GM23338 (cell line): Measurements from ENCODE around the gene NEUROG2. TPM values are rescaled to one million over a fixed set of nuclear protein-coding genes. Genes with fewer than 3 reads are reported as not detected.

Source experiments
- ATAC-seq: fragments of 200-7000 bp; cut with Tn5 transposase; 3 replicates; pipeline ENCODE4 v1.9.1; 2020
- DNase-seq: peaks from one replicate; pipeline ENCODE4 v3.0.0-alpha.2; 2015; ENCODE audit warnings: low spot score
- H2AFZ ChIP-seq: fragments of 200-600 bp; sonication (generic); 2 replicates; pipeline ENCODE4 v1.8.0; 2016; ENCODE audit warnings: antibody characterized with exemption, mild to moderate bottlenecking, moderate library complexity
- H3F3A ChIP-seq: fragments of 200-600 bp; sonication (generic); replicated peaks from 2 replicates; pipeline ENCODE4 v1.8.0; 2017; ENCODE audit warnings: antibody characterized with exemption, mixed run types, low read depth
- H3K27ac ChIP-seq: fragments of 200-600 bp; sonication (generic); 2 replicates; pipeline ENCODE4 v1.6.1; 2016; ENCODE audit warnings: low read depth
- H3K27me3 ChIP-seq: fragments of 200-600 bp; sonication (generic); 2 replicates; pipeline ENCODE4 v1.8.0; 2016; ENCODE audit warnings: mild to moderate bottlenecking, mixed run types, moderate library complexity; ENCODE audit not compliant: insufficient read depth
- H3K36me3 ChIP-seq: fragments of 200-600 bp; sonication (generic); 2 replicates; pipeline ENCODE4 v1.8.0; 2016; ENCODE audit warnings: mild to moderate bottlenecking; ENCODE audit not compliant: insufficient read depth
- H3K4me1 ChIP-seq: fragments of 200-600 bp; sonication (generic); 2 replicates; pipeline ENCODE4 v1.8.0; 2016; ENCODE audit warnings: mild to moderate bottlenecking, moderate library complexity; ENCODE audit not compliant: insufficient read depth
- H3K4me2 ChIP-seq: fragments of 200-600 bp; sonication (generic); 2 replicates; pipeline ENCODE4 v1.7.1; 2017; ENCODE audit warnings: mixed run types
- H3K4me3 ChIP-seq: fragments of 200-600 bp; sonication (generic); 2 replicates; pipeline ENCODE4 v1.6.1; 2016; ENCODE audit warnings: mixed run types
- H3K79me2 ChIP-seq: fragments of 200-600 bp; sonication (generic); replicated peaks from 2 replicates; pipeline ENCODE4 v1.8.0; 2017; ENCODE audit warnings: mild to moderate bottlenecking; ENCODE audit not compliant: insufficient read depth
- H3K9me2 ChIP-seq: fragments of 200-600 bp; sonication (generic); 2 replicates; pipeline ENCODE4 v1.8.0; 2017; ENCODE audit not compliant: insufficient read depth
- H4K20me1 ChIP-seq: fragments of 200-600 bp; sonication (generic); replicated peaks from 2 replicates; pipeline ENCODE4 v1.8.0; 2017; ENCODE audit warnings: mild to moderate bottlenecking; ENCODE audit not compliant: insufficient read depth
- H3K27ac Mint-ChIP-seq: 2 replicates; pipeline ENCODE4 v1.8.0; 2020; ENCODE audit warnings: inconsistent platforms, mild to moderate bottlenecking, moderate library complexity, mixed read lengths
- H3K27me3 Mint-ChIP-seq: 3 replicates; pipeline ENCODE4 v1.8.0; 2022; ENCODE audit warnings: low read depth, mild to moderate bottlenecking, moderate library complexity, mixed read lengths, inconsistent platforms; ENCODE audit not compliant: insufficient read depth, poor library complexity
- H3K36me3 Mint-ChIP-seq: 3 replicates; pipeline ENCODE4 v1.8.0; 2021; ENCODE audit warnings: low read depth, mild to moderate bottlenecking, inconsistent platforms, moderate library complexity, mixed read lengths
- H3K4me1 Mint-ChIP-seq: 3 replicates; pipeline ENCODE4 v1.8.0; 2020; ENCODE audit warnings: mild to moderate bottlenecking, inconsistent platforms, mixed read lengths
- H3K4me3 Mint-ChIP-seq: 3 replicates; pipeline ENCODE4 v1.8.0; 2021; ENCODE audit warnings: moderate library complexity, mild to moderate bottlenecking, inconsistent platforms, mixed read lengths
- H3K9me3 Mint-ChIP-seq: 3 replicates; pipeline ENCODE4 v1.8.0; 2020; ENCODE audit warnings: moderate library complexity, mild to moderate bottlenecking, inconsistent platforms, mixed read lengths
- CREB1 ChIP-seq: fragments of 250-450 bp; sonication (Bioruptor Pico); IDR thresholded peaks from 2 replicates; pipeline ENCODE4 v1.5.0; 2020; ENCODE audit warnings: low read depth, mild to moderate bottlenecking, moderate library complexity
- EZH2 ChIP-seq: fragments of 200-600 bp; sonication (generic); IDR thresholded peaks from one replicate; pipeline ENCODE4 v1.8.0; 2017; ENCODE audit warnings: antibody characterized with exemption, mild to moderate bottlenecking, low read depth; ENCODE audit not compliant: unreplicated experiment
- JUNB ChIP-seq: IDR thresholded peaks from one replicate; pipeline ENCODE4 v1.6.1; 2016; ENCODE audit warnings: antibody characterized with exemption; ENCODE audit not compliant: unreplicated experiment
- POLR2AphosphoS5 ChIP-seq: IDR thresholded peaks from 2 replicates; pipeline ENCODE4 v1.6.1; 2016; ENCODE audit warnings: antibody characterized with exemption, low read depth
- STAT1 ChIP-seq: IDR thresholded peaks from one replicate; pipeline ENCODE4 v1.6.1; 2016; ENCODE audit warnings: antibody characterized with exemption; ENCODE audit not compliant: unreplicated experiment
- ZNF114 ChIP-seq: fragments of 250-450 bp; sonication (Bioruptor Pico); IDR thresholded peaks from 2 replicates; pipeline ENCODE4 v1.5.0; 2020; ENCODE audit warnings: mild to moderate bottlenecking, moderate library complexity
- ZNF331 ChIP-seq: fragments of 250-450 bp; sonication (Bioruptor Pico); IDR thresholded peaks from 2 replicates; pipeline ENCODE4 v1.5.0; 2020; ENCODE audit warnings: low read depth, mild to moderate bottlenecking, moderate library complexity
- polyA plus RNA-seq: library from polyadenylated mRNA; unstranded; fragments of >200 nt; fragmentation: Nextera tagmentation; extraction: Ambion mirVana; gene quantifications from 2 replicates; pipeline ENCODE4 v1.2.1, GENCODE V29; 2016
- total RNA-seq: library from RNA; depleted of rRNA; stranded (reverse); fragments of >200 nt; shearing (Covaris generic); gene quantifications from 2 replicates; pipeline ENCODE4 v1.2.3, GENCODE V29; 2014
- TF ChIP-seq, protein P1 (sequence below): IDR thresholded peaks from one replicate; pipeline ENCODE4 v1.6.1; 2018; ENCODE audit warnings: antibody characterized with exemption; ENCODE audit not compliant: unreplicated experiment
- TF ChIP-seq, protein P2 (sequence below): IDR thresholded peaks from 2 replicates; pipeline ENCODE4 v1.6.1; 2016; ENCODE audit warnings: antibody characterized with exemption
- TF ChIP-seq, protein P3 (sequence below): fragments of 250-450 bp; sonication (Bioruptor Pico); IDR thresholded peaks from 2 replicates; pipeline ENCODE4 v1.5.0; 2020; ENCODE audit warnings: mild to moderate bottlenecking, moderate library complexity
- TF ChIP-seq, protein P4 (sequence below), 2 experiments: fragments of 200-600 bp in 1 of 2; sonication (generic) in 1 of 2; conservative IDR thresholded peaks; 2 replicates each; pipeline versions ENCODE4 v1.5.1 to v1.6.1; 2016 to 2017; ENCODE audit warnings: antibody characterized with exemption in 2 of 2, low read depth in 2 of 2, mild to moderate bottlenecking in 2 of 2, moderate library complexity in 1 of 2

NEUROG2 gene
- total and polyA plus RNA-seq, 2 experiments from 2014 or later, result not detected

DNA sequence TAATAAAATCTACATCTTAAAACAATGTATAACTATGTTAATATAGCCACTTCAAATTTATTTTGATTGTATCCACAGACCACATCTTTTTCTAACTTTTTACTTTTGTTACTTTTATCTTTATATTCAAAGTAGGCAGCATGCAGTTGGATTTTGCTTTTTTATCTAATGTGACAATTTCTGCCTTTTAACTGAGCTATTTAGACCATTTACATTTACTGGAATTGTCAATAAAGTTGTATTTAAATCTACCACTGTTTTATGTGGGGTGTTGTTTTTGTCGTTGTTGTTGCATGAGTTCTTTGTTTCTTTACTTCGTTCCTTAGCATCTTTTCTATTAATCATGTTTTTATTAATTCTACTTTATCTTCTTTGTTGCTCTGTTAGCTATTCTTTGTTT lies 42.0 kb downstream of the NEUROG2 start (continued):
- TF ChIP-seq, protein P1, sequence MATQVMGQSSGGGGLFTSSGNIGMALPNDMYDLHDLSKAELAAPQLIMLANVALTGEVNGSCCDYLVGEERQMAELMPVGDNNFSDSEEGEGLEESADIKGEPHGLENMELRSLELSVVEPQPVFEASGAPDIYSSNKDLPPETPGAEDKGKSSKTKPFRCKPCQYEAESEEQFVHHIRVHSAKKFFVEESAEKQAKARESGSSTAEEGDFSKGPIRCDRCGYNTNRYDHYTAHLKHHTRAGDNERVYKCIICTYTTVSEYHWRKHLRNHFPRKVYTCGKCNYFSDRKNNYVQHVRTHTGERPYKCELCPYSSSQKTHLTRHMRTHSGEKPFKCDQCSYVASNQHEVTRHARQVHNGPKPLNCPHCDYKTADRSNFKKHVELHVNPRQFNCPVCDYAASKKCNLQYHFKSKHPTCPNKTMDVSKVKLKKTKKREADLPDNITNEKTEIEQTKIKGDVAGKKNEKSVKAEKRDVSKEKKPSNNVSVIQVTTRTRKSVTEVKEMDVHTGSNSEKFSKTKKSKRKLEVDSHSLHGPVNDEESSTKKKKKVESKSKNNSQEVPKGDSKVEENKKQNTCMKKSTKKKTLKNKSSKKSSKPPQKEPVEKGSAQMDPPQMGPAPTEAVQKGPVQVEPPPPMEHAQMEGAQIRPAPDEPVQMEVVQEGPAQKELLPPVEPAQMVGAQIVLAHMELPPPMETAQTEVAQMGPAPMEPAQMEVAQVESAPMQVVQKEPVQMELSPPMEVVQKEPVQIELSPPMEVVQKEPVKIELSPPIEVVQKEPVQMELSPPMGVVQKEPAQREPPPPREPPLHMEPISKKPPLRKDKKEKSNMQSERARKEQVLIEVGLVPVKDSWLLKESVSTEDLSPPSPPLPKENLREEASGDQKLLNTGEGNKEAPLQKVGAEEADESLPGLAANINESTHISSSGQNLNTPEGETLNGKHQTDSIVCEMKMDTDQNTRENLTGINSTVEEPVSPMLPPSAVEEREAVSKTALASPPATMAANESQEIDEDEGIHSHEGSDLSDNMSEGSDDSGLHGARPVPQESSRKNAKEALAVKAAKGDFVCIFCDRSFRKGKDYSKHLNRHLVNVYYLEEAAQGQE, result no peak
- TF ChIP-seq ZNF114 (CRISPR knock-in tag) (no peak), CREB1 (CRISPR knock-in tag) (no peak), JUNB (no peak)

DNA sequence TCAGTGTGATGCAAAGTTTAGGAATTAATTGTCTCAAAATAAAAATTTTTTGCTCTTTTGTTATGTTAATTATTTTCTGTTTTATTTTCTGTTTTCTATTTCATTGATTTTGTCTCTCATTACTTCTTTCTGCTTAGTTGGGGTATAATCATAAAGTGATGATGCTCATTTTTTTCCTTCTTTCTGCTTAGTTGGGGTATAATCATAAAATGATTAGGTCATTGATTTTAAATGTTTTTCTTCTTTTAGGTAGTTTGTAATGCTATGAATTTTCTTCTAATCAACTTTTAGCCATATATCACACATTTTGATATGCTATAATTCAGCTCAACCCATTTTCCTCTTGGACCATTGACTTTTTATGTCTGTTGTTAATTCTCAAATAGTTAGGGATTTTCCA lies 43.7 kb downstream of the NEUROG2 start:
- Mint-ChIP-seq H3K4me1 (peaks cover 4% of the 10 kb centered on the region; the same call in 1 of the 3 replicates), H3K9me3 (peaks cover 2% of the 10 kb centered on the region; the same call in 1 of the 3 replicates), H3K36me3 (no peaks in the 10 kb centered on the region), H3K27me3 (peaks cover 2% of the 10 kb centered on the region), H3K27ac (no peak overlapping the region), H3K4me3 (no peak overlapping the region)
- Histone ChIP-seq H4K20me1 (no peaks in the 10 kb centered on the region), H3K4me1 (no peaks in the 10 kb centered on the region), H3K79me2 (no peaks in the 10 kb centered on the region), H2AFZ (no peak overlapping the region), H3K4me2 (no peak overlapping the region), H3K4me3 (no peak overlapping the region), H3K9me2 (no peaks in the 10 kb centered on the region; the same call in 1 of the 2 replicates), H3F3A (no peaks in the 10 kb centered on the region), H3K27me3 (no peaks in the 10 kb centered on the region), H3K36me3 (no peaks in the 10 kb centered on the region), H3K27ac (no peak overlapping the region)
- ATAC-seq (no peak), DNase-seq (no peak)
- TF ChIP-seq STAT1, result no peak
- TF ChIP-seq ZNF331 (CRISPR knock-in tag), result no peak
- TF ChIP-seq, protein P2, sequence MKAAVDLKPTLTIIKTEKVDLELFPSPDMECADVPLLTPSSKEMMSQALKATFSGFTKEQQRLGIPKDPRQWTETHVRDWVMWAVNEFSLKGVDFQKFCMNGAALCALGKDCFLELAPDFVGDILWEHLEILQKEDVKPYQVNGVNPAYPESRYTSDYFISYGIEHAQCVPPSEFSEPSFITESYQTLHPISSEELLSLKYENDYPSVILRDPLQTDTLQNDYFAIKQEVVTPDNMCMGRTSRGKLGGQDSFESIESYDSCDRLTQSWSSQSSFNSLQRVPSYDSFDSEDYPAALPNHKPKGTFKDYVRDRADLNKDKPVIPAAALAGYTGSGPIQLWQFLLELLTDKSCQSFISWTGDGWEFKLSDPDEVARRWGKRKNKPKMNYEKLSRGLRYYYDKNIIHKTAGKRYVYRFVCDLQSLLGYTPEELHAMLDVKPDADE, result no peak
- TF ChIP-seq, protein P3, sequence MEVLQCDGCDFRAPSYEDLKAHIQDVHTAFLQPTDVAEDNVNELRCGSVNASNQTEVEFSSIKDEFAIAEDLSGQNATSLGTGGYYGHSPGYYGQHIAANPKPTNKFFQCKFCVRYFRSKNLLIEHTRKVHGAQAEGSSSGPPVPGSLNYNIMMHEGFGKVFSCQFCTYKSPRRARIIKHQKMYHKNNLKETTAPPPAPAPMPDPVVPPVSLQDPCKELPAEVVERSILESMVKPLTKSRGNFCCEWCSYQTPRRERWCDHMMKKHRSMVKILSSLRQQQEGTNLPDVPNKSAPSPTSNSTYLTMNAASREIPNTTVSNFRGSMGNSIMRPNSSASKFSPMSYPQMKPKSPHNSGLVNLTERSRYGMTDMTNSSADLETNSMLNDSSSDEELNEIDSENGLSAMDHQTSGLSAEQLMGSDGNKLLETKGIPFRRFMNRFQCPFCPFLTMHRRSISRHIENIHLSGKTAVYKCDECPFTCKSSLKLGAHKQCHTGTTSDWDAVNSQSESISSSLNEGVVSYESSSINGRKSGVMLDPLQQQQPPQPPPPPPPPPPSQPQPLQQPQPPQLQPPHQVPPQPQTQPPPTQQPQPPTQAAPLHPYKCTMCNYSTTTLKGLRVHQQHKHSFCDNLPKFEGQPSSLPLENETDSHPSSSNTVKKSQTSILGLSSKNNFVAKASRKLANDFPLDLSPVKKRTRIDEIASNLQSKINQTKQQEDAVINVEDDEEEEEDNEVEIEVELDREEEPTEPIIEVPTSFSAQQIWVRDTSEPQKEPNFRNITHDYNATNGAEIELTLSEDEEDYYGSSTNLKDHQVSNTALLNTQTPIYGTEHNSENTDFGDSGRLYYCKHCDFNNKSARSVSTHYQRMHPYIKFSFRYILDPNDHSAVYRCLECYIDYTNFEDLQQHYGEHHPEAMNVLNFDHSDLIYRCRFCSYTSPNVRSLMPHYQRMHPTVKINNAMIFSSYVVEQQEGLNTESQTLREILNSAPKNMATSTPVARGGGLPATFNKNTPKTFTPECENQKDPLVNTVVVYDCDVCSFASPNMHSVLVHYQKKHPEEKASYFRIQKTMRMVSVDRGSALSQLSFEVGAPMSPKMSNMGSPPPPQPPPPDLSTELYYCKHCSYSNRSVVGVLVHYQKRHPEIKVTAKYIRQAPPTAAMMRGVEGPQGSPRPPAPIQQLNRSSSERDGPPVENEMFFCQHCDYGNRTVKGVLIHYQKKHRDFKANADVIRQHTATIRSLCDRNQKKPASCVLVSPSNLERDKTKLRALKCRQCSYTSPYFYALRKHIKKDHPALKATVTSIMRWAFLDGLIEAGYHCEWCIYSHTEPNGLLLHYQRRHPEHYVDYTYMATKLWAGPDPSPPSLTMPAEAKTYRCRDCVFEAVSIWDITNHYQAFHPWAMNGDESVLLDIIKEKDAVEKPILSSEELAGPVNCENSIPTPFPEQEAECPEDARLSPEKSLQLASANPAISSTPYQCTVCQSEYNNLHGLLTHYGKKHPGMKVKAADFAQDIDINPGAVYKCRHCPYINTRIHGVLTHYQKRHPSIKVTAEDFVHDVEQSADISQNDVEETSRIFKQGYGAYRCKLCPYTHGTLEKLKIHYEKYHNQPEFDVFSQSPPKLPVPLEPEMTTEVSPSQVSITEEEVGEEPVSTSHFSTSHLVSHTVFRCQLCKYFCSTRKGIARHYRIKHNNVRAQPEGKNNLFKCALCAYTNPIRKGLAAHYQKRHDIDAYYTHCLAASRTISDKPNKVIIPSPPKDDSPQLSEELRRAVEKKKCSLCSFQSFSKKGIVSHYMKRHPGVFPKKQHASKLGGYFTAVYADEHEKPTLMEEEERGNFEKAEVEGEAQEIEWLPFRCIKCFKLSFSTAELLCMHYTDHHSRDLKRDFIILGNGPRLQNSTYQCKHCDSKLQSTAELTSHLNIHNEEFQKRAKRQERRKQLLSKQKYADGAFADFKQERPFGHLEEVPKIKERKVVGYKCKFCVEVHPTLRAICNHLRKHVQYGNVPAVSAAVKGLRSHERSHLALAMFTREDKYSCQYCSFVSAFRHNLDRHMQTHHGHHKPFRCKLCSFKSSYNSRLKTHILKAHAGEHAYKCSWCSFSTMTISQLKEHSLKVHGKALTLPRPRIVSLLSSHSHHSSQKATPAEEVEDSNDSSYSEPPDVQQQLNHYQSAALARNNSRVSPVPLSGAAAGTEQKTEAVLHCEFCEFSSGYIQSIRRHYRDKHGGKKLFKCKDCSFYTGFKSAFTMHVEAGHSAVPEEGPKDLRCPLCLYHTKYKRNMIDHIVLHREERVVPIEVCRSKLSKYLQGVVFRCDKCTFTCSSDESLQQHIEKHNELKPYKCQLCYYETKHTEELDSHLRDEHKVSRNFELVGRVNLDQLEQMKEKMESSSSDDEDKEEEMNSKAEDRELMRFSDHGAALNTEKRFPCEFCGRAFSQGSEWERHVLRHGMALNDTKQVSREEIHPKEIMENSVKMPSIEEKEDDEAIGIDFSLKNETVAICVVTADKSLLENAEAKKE (CRISPR knock-in tag), result no peak
- TF ChIP-seq EZH2, result no peak
- no peak for TF ChIP-seq POLR2AphosphoS5
- TF ChIP-seq, protein P4, sequence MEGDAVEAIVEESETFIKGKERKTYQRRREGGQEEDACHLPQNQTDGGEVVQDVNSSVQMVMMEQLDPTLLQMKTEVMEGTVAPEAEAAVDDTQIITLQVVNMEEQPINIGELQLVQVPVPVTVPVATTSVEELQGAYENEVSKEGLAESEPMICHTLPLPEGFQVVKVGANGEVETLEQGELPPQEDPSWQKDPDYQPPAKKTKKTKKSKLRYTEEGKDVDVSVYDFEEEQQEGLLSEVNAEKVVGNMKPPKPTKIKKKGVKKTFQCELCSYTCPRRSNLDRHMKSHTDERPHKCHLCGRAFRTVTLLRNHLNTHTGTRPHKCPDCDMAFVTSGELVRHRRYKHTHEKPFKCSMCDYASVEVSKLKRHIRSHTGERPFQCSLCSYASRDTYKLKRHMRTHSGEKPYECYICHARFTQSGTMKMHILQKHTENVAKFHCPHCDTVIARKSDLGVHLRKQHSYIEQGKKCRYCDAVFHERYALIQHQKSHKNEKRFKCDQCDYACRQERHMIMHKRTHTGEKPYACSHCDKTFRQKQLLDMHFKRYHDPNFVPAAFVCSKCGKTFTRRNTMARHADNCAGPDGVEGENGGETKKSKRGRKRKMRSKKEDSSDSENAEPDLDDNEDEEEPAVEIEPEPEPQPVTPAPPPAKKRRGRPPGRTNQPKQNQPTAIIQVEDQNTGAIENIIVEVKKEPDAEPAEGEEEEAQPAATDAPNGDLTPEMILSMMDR (conservative IDR thresholded peaks at IDR 0.05; ENCODE audit: low read depth in 2 of 2), result no peak
- no peak for TF ChIP-seq CREB1 (CRISPR knock-in tag)
- TF ChIP-seq JUNB, result no peak
